NK-92 treated with Interleukin-12 subunit alpha and Interleukin-12 subunit beta, amount 100 ng/mL, for 24 hours (cell line): Measurements from ENCODE around the gene ZNF76.
"Not testable (repeated sequence)": the region's sequence is repeated elsewhere in the genome, so short reads cannot be mapped to it uniquely, and the experiment has no call there.

ENCODE experiments used
- DNase-seq: peaks from one replicate; lab custom pipeline; 2025; lab: John Stamatoyannopoulos, UW

ZNF76 gene

DNA sequence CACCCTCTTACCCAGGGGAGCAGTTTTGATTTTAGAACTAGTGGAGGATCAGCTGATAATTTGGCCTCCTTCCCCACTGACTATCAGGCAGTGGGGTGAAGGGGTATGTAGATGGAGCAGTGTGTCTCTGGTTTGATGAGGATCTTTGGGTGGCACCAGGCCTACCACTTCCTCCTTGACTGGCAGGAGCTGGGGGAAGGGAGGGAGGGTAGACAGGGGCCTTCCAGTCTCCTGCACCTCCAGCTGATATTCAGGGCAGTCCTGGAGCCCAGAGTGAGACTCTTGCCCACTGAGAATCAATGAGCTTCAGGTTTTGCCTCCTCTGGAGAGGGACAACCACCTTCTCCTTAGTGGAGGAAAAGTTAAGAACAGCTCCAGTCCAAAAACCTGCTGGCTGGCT, 41.3 kb downstream of the ZNF76 start:
- DNase-seq: no peak

DNA sequence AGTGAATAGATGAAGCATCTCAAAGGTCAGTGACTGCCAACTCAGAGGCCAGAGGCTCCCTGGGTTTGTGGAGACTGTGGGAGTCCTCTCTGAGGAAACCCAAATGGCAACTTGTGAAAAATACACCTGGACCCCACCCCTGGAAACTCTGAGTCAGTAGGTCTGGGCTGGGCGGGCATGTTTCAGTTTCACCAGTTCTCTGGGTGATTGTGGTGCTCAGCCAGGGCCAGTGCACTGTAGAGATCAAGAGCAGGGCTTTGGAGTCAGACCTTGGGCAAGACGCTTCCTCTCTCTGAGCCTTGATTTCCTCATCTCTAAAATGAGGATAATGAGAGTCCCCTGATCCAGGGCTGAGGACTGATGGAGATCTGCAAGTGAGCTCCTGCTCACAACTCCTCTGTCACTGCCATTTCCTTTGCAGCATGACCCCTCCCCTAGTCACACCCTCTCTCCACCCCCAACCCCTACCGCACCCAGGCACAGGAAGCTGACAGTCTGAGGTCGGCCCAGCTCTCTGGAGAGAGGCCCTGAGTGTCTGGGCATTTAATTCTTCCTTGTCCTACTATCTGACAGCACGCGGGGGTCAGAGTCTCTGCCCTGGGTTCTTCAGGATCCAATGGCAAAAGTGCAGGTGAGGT, 43.2 kb downstream of the ZNF76 start:
- DNase-seq: peak; percentile 91

DNA sequence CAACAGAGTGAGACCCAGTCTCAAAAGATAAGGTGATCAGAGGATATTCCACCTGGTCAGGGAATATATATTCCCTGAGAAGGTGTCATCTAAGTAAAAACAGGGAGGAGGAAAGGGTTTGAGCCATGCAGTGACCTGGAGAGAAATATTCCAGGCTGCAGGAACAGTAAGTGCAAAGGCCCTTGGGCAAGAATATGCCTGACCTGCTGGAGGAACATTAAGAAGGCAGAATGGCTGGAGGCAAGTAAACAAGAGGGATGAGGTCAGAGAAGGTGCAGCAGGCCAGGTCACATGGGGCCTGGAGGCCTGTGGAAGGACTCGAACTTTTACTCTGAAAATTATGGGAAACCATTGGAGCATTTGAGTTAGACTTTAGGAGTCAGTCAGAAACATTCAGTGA, 44.8 kb downstream of the ZNF76 start:
- no peak for DNase-seq

DNA sequence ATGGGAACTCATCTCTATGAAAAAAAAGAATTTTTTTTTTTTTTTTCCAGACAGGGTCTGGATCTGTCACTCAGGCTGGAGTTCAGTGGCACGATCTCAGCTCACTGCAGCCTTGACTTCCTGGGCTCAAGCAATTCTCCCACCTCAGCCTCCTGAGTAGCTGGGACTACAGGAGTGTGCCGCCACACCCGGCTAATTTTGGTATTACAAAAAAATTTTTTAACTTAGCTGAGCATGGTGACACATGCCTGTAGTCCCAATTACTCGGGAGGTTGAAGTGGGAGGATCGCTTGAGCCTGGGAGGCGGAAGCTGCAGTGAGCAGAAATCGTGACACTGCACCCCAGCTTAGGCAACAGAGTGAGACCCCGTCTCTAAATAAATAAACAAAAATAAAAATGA, 45.6 kb downstream of the ZNF76 start:
- DNase-seq: no peak

- DNase-seq: not testable (repeated sequence)
Measured at GRCh38 chr6:35307138-35307537, 47.6 kb downstream of the ZNF76 start.

DNA sequence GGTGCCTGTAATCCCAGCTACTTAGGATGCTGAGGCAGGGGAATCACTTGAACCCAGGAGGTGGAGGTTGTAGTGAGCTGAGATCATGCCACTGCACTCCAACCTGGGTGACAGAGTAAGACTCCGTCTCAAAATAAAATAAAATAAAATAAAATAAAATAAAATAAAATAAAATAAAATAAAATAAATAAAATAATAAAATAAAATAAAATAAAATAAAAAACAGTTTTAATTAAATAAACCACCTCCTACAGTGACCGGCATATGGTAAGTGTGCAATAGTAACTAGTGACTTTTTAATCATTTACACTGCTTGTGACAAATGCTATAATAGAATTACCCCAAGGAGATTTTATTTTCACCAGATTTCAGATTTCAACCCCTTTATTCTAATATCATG, 49.0 kb downstream of the ZNF76 start:
- not testable (repeated sequence) for DNase-seq

GRCh38 chr6:35309611-35310264, 50.2 kb downstream of the ZNF76 start:
- DNase-seq: no peak

GRCh38 chr6:35310265-35310831, 50.8 kb downstream of the ZNF76 start:
- no peak for DNase-seq

- peak; percentile 41 for DNase-seq
Measured at GRCh38 chr6:35311390-35312075, 52.0 kb downstream of the ZNF76 start.

GRCh38 chr6:35312076-35312800, 52.7 kb downstream of the ZNF76 start:
- no peak for DNase-seq

GRCh38 chr6:35312807-35313206, 53.3 kb downstream of the ZNF76 start:
- no peak for DNase-seq

DNA sequence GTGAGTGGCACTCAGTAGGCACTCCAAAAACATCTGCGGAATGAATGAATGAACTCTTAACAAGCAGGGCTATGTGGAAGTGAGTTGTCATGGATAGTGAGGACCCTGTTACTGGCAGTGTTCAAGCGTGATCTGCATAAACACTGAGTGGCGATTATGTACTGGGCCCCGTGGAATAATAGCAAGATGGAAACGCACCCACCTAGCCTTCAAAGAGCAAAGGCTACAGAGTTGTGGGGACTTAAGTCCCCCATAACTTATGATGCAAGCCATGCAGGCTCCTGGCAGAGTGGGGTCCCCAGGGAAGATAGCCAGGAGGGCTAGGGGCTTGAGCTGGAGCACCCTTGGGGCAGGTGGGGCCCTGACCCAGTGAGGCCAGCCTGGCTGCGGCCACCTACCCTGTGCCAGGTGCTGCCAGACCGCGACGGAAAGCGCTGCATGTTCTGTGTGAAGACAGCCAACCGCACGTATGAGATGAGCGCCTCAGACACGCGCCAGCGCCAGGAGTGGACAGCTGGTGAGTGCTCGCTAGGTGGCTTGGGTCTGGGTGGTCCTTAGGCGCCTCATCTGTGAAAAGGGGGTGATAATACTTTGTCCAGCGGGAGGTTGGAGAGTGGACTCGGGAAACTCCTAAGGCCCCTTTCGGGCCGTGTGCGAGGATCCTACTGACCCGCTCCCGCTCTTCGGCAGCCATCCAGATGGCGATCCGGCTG, 58.1 kb downstream of the ZNF76 start:
- DNase-seq: no peak

DNA sequence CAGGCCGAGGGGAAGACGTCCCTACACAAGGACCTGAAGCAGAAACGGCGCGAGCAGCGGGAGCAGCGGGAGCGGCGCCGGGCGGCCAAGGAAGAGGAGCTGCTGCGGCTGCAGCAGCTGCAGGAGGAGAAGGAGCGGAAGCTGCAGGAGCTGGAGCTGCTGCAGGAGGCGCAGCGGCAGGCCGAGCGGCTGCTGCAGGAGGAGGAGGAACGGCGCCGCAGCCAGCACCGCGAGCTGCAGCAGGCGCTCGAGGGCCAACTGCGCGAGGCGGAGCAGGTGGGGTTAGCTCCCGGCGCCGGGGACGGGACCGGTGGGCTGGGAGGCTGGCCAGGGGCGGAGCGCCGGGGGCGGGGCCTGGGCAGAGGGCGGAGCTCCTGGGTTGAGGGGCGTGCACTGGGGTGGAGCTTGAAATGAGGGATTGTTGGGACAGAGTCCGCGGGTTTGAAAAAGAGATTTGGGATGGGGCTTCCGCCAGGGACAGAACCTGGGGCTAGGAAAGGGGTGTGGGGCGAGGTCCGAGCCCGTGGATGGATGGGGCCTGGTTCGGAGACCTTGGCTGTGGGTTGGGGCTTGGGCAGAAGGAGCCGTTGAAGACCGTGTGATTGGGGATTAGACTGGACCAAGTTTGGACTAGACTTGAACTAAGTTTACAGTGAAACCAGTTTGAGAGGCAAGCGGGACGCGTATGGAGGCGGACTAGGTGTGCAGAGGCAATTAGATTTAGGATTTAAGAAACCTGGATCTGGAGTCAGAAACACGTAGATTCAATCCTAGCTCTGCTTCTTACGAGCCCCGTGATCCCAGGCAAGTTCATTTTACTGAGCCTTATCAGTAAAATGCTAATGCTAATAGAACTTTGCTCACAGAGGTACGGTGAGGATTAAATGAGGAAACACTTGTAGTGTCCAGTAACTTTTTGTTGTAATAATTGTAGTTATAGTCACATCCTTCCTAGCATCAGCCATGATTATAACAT, 58.9 kb downstream of the ZNF76 start:
- no peak for DNase-seq

GRCh38 chr6:35319346-35320030, 60.0 kb downstream of the ZNF76 start:
- no peak for DNase-seq

DNA sequence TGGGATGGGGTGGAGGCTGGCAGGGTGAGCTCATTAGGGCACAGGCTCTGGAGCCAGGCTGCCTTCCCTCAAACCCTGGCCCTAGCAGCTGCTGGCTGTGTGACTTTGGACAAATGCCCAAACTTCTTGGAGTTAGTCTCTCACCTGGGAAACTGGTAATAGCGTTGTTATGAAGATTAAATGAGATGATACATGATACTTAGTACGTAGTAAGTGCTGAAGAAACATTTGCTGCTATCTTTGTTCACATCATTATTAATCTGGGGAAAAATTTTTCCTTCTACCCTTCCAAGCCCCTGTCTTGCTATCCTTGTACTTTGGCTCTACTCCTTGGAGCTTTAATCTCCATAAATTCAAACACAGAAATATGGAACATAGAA, 60.5 kb downstream of the ZNF76 start:
- no peak for DNase-seq

GRCh38 chr6:35321091-35321490, 61.6 kb downstream of the ZNF76 start:
- DNase-seq: no peak

DNA sequence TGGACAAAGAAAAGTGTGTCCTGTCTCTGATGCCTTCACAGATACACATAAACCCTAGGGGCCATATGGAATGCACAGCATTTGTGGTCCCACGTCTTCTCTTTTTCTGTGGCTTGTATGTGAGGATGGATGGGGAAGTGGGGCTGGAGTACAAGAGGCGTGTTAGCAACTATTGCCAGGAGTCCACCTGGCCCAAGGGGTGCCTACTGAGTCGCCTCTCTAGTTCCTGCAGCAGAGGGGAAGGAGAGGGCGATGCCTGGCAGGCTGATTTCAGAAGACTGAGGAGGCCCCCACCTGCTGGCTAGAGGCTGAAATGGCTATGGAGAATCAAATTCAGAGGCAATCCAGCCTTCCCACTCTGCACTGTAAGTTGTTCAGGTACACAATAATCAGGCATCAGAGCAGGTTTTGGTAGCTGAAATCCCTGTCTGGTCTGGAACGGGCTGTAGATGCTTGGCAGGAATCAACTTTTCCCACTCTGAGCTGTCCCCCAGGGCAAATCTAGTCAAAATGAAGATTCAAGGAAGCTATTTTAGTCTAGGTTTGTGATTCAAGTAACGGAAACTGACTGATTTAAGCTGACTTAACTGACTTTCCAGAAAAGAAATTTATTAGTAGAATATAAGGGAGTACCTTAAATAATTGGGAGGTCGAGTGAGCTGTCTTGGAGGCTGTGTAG, 68.0 kb downstream of the ZNF76 start:
- peak; percentile 69 for DNase-seq

DNA sequence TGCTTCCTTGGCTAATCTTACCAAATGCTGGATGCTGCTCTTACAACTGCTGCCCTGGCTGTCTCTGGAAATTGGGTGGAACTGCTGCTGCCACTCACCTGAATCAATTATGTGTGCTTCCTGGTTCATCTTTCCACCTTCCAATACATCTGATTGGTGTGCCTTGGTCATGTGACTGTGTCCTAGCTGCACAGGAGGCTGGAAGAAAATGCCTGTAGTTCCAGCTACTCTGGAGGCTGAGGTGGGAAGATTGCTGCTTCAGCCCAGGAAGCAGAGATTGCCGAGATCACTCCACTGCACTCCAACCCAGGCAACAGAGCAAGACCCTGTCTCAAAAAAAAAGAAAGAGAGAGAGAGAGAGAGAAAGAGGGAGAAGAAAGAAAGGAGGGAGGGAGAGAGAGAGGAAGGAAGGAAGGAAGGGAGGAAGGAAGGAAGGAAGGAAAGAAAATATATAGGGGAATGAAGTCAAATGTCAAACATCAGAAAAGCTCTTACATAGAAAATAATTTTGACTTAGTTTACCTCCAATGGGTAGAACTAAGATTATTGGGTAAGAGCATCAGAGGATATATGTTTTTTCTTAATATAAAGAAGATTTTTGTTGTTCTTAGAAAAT, 68.7 kb downstream of the ZNF76 start:
- DNase-seq: no peak

- DNase-seq: not testable (repeated sequence)
Measured at GRCh38 chr6:35328965-35329364, 69.4 kb downstream of the ZNF76 start.
